Measurements from ENCODE around the gene TRAF3IP1. TPM values are rescaled to one million over a fixed set of nuclear protein-coding genes. Genes with fewer than 3 reads are reported as not detected.

The TRAF3IP1 gene
- total and polyA plus RNA-seq, 2 of the 13 experiments (the other 11 are each of a cell fraction or from before 2014, with no cell fraction given) = 4.1 to 12.9 TPM

DNA sequence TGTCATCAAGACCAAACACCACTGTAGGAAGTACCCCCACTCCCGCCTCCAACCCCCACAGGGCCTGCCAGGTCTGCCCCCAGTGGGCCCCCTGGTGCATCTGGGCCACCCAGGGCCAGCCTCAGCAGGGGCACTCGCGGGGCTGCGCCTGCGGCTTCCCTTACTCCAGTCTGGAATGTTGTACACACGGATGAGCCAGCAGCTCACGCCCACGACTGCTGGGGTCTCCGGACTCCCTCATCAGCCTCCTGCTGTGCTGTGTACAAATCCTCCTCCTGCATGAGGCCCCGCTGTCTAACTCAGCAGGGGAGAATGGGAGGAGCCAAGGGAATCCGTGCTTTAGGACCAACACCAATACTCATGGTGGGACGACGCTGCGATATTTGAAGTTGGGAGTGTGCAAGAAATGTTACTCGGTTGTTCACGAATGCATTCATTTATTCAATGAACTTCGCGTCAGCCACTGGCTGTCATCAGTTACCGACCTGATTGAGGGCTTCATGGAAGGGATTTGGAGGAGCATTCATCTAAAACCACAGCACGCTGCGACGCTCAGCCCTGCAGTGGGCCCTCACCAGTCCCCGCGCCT is 105.8 kb downstream of the TRAF3IP1 start (continued):
- TF ChIP-seq ZIK1 (CRISPR knock-in tag; IDR thresholded peaks at IDR 0.05; ENCODE audit: borderline replicate concordance, low read depth) (no peak), CTCF (CRISPR knock-in tag; IDR thresholded peaks at IDR 0.05) (peak; percentile 42; the same call in 1 of the 2 replicates), FOXA1 (IDR thresholded peaks at IDR 0.05) (no peak), FOXA1 (CRISPR knock-in tag; IDR thresholded peaks at IDR 0.05) (peak; percentile 79), SSRP1 (CRISPR knock-in tag; IDR thresholded peaks at IDR 0.05) (no peak), ZNF207 (IDR thresholded peaks at IDR 0.05; ENCODE audit: borderline replicate concordance) (no peak), TRAFD1 (CRISPR knock-in tag; IDR thresholded peaks at IDR 0.05; ENCODE audit: borderline replicate concordance) (0 out of 2 replicates have a peak, but pooled peaks have one; percentile 11), ZNF75D (CRISPR knock-in tag; IDR thresholded peaks at IDR 0.05; ENCODE audit: borderline replicate concordance) (peak; percentile 74; the same call in 1 of the 2 replicates), CBX2 (IDR thresholded peaks at IDR 0.05; ENCODE audit: low read depth, low read length) (no peak), CBX2 (CRISPR knock-in tag; IDR thresholded peaks at IDR 0.05; ENCODE audit: low read depth) (peak; percentile 21; the same call in 1 of the 2 replicates), PATZ1 (CRISPR knock-in tag; IDR thresholded peaks at IDR 0.05) (peak; percentile 56; the same call in 1 of the 2 replicates), AGO1 (IDR thresholded peaks at IDR 0.05; ENCODE audit: low read depth, low read length, poor library complexity, severe bottlenecking) (no peak), ZC3H13 (CRISPR knock-in tag; IDR thresholded peaks at IDR 0.05) (peak; percentile 19; the same call in 1 of the 2 replicates), ZNF605 (CRISPR knock-in tag; IDR thresholded peaks at IDR 0.05) (peak; percentile 91), ZNF878 (CRISPR knock-in tag; IDR thresholded peaks at IDR 0.05) (peak; percentile 72; the same call in 1 of the 2 replicates), RXRA (CRISPR knock-in tag; IDR thresholded peaks at IDR 0.05) (0 out of 2 replicates have a peak, but pooled peaks have one; percentile 41), MTF2 (CRISPR knock-in tag; IDR thresholded peaks at IDR 0.05; ENCODE audit: borderline replicate concordance) (no peak), ZNF570 (CRISPR knock-in tag; IDR thresholded peaks at IDR 0.05; ENCODE audit: borderline replicate concordance) (peak; percentile 46; the same call in 1 of the 2 replicates), CSRNP1 (CRISPR knock-in tag; IDR thresholded peaks at IDR 0.05) (peak; percentile 53; the same call in 1 of the 2 replicates), ZNF446 (CRISPR knock-in tag; IDR thresholded peaks at IDR 0.05) (0 out of 2 replicates have a peak, but pooled peaks have one; percentile 54)
- TF ChIP-seq, protein P1, sequence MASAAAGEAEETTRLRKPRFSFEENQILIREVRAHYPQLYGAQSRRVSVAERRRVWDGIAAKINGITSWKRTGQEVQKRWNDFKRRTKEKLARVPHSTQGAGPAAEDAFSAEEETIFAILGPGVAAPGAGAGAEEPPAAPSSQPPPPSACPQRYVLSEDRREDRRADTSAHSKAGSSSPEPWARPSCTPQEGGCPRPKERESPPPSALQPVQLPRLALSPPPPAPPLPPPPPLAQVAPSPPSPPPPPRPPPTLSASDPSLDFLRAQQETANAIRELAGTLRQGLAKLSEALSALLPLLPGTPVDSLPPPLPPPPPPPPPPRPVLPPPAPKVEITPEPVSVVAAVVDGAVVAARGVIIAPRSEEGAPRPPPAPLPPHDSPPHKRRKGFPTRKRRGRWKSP (CRISPR knock-in tag; IDR thresholded peaks at IDR 0.05) = no peak
